Measurements from ENCODE around the gene NELFB.
A peak's percentile ranks its signal among the peaks of the same experiment; 100 is the strongest.

Gene NELFB

GRCh38 chr9:137281345-137282116 lies 26.4 kb downstream of the NELFB start:
- DNase-seq, result no peak

- no peak for DNase-seq
Observed at GRCh38 chr9:137286975-137287383, 31.9 kb downstream of the NELFB start.

DNA sequence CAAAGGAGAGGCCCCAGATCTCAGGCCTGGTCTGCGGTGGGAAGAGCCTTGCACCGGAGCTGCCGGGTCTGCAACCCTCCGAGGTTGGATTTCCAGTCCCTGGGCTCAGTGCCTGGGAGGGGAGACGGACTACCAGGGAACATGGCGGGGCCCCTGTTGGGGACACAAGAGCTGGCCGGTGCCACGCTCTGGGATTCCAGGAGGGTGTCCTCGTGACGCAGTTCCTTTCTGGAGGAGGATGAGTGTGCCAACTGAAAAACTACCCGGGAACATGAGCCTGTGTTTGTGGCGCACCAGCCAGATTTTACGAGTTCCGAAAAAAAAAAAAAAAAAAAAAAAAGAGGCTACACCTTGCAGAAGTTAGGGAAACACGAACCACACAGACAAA lies 38.0 kb downstream of the NELFB start:
- DNase-seq, result no peak

GRCh38 chr9:137293482-137294090 lies 38.5 kb downstream of the NELFB start:
- DNase-seq, result no peak

DNA sequence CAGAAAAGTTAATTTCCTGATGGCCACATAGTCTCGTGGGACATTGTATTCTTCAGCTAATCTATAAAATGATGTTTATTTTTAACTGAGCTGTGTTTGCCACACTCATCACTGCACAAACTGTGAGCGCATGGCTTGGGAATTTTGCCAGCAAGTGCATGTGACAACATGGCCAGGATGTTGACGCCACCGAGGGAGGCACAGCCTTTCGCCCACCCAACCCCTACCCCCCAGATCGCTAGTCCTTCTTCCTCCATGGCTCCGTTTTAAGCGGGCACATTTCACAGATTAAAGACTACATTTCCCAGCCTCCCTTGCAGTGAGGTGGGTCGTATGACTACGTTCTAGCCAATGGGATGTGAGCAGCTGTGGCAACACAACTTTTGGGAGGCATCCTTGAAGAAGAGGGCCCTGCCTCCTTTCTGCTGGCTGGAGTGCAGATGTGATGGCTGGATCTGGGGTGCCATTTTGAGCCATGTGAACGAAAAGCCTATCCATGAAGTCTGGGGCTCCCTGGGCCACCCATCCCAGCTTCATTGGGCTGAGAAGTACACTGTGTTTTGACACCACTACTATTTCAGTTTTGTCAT lies 39.1 kb downstream of the NELFB start:
- DNase-seq, result no peak

DNA sequence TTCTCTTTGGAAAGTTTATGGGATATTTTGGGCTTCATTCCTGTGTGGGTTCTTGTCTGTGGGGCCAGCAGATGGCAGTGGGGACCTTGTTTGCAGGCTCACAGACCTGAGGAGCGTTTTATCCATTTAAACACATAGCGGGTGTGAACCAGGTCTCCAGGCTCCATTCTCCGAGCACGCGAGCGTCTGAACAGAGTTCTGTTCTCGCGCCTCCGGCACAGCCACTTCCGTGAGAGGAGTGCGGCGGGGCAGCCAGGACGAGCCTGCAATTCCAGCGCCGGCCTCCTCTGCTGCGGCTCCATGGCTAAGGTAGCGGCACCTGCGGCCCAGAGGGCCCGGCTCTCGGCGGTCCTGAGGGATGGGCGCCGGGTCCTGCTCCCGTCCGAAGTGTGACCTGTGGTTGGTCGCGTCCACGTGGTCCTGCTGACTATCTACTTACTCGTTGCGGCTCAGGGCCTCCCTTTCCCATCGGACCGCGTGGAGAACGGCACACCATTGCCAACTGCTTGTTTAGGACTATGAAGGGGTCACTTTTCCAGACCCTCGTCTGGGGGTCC lies 39.6 kb downstream of the NELFB start:
- no peak for DNase-seq

- no peak for DNase-seq
Observed at GRCh38 chr9:137295238-137295811, 40.2 kb downstream of the NELFB start.

- no peak for DNase-seq
Observed at GRCh38 chr9:137295849-137296669, 40.9 kb downstream of the NELFB start.

DNA sequence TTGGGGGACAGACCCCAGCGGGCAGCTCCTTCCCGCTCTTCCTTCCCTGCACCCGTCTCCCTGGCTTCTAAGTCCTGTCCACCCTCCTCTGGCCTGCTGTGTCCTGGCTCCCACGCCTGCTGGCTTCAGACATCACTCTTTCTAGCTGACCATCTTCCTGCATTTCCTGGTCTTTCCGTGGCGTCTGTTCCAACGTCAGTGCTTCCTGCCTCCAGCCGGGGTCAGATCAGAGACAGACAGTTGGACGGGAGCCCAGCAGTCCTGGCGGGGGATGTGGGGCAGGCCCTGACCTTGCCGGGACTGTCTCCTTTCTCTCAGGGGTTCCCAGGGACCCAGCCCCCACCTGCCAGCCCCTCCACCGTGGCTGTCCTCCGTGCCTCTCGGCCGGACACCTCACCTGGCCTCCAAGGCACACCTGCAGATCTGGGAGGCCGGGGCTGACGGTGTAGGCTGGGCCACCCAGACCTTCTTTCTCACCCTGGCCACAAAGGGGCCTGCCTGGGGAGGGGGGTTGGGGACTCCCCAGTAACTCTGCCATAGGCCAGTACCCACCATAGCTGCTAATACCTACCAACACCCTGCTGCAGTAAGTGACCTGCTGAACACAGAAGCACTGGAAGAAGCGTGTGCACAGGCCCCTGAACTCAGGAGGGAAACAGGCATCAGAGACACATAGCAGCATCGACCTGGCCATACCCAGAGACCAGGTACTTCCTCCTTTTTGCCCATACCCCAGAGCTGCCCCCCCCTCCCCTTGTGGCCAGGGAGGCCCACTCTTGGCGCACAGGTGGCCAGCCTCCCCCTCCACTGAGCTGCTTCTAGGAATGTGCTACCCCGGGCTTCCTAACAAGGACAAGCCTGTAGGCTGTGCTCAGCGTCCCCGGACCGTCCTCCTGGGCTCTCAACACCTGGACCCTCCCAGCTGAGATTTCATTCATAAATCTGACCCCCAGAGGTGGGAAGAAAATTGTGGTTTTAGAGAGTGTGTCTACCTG lies 41.8 kb downstream of the NELFB start:
- no peak for DNase-seq

DNA sequence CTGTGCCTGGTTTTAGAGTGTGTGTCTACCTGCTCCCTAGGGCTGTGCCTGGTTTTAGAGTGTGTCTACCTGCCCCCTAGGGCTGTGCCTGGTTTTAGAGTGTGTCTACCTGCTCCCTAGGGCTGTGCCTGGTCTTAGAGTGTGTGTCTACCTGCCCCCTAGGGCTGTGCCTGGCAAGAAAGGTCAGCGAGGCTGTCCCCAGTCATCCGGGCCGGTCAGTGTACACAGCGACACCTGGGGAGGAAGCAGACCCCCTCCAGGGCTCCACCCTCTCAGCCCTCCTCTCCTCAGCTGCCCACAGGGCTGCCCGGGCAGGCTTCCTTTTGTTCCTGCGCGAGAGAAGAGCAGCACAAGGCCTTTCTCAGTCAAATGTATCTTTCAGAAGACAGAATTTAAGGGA lies 42.8 kb downstream of the NELFB start:
- DNase-seq, result no peak

DNA sequence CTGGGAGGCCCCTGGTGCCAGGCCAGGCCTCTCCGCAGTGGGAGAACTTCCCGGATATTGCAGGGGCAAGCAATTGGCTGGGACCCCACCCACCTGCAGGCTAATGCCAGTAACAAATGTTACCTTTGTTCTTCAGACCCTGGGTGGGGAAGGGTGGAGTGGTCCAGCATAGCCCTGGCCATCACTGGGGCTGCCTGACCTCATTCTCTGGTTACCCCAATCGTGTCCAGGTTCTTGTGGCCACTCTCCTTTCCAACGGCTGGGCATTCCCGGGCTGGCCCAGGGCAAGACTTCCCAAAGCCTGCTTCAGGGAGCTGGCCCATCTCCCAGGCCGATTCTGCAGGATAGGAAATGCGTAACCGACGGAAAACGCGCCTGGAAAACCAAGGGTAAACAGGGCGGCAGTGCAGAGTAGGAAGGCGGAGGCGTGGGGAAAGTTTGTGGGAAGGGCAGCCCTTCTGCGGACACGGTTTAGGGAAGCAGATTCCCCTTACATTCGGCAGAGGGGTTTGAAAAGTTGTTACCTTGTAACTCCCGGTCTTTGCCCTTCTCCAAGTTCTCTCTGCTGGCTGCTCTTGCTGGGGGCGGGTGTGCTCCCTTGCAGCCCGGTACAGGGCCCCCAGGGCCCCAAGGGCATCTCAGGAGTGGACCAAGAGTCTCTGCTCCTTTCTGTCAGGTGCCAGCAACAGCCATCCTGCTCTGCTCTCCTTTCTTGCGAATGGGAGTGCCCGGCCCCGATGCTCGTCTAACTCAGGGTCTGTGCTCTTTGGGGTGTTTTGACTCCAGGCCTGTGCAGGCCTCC lies 43.5 kb downstream of the NELFB start:
- DNase-seq, result no peak

- no peak for DNase-seq
Observed at GRCh38 chr9:137299203-137299565, 44.1 kb downstream of the NELFB start.

DNA sequence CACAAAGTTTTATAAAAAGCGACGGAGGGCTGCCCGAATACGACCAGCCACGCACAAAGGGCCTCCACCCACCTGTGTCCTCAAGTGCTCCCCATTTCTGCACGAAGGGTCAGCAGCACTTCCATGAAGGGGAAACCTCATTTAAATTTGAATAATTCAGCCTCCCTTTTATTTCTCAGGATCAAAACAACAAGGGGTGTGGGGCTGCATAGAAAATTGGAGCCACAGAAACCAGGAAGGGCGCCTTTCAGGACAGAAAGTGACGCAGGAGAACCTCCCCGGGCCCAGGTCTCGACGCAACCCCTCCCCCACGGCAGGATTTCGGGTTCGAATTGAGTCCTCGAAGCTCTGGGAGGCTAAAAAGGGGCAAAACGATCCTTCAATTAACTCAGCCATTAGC lies 44.8 kb downstream of the NELFB start:
- no peak for DNase-seq

- no peak for DNase-seq
Observed at GRCh38 chr9:137300567-137301080, 45.5 kb downstream of the NELFB start.

GRCh38 chr9:137301081-137301947 lies 46.2 kb downstream of the NELFB start:
- no peak for DNase-seq

GRCh38 chr9:137302118-137302448 lies 47.0 kb downstream of the NELFB start, which contains the start of gene NRARP:
Gene NRARP (minus strand): TSS chr9:137302271. CDS start chr9:137301928, 343 bp downstream.
- DNase-seq, result peak; percentile 94 to 96

GRCh38 chr9:137302449-137303150 lies 47.5 kb downstream of the NELFB start:
- DNase-seq, result no peak

GRCh38 chr9:137303151-137303892 lies 48.2 kb downstream of the NELFB start:
- DNase-seq, result no peak
